GM12878 (cell line): ENCODE data around the gene CTXN1. TPM values are rescaled to one million over a fixed set of nuclear protein-coding genes. Genes with fewer than 3 reads are reported as not detected.

Experiments used
- ATAC-seq: fragments of 200-7000 bp; cut with Tn5 transposase; 3 replicates; pipeline ENCODE4 v1.9.1; 2020; ENCODE audit warnings: mild to moderate bottlenecking, moderate library complexity
- BruUV-seq: library from RNA; stranded (reverse); fragments of 400-500 nt; replicated peaks from 2 replicates; lab custom pipeline; 2021; lab: Mats Ljungman, UMichigan
- CTCF ChIA-PET: fragments of 300-600 bp; sonication (Branson Sonifier 250); formaldehyde crosslinking; extraction: SDS; loops from one replicate; lab custom pipeline; 2021; ENCODE audit warnings: inconsistent platforms; lab: Yijun Ruan, JAX
- POLR2A ChIA-PET: fragments of 350-600 bp; formaldehyde crosslinking; extraction: SDS; loops from one replicate; lab custom pipeline; 2021; ENCODE audit warnings: inconsistent platforms; lab: Charles Lee
- RAD21 ChIA-PET: fragments of 300-600 bp; sonication (Branson Sonifier 250); formaldehyde crosslinking; loops from one replicate; lab custom pipeline; 2023; ENCODE audit warnings: antibody characterized with exemption; ENCODE audit not compliant: unreplicated experiment; lab: Charles Lee
- SMC1A ChIA-PET: fragments of 300-600 bp; sonication (Branson Sonifier 250); formaldehyde crosslinking; loops from one replicate; lab custom pipeline; 2023; ENCODE audit not compliant: unreplicated experiment, uncharacterized antibody; lab: Charles Lee
- DNase-seq: peaks from one replicate; pipeline ENCODE4 v3.0.0-alpha.2; 2011; ENCODE audit warnings: low read depth, low spot score
- FAIRE-seq: peaks from 3 replicates; lab custom pipeline; 2011; peaks lifted over from hg19 to GRCh38; lab: Jason Lieb, UNC
- H2AFZ ChIP-seq: 2 replicates; pipeline ENCODE4 v1.6.0; 2011; ENCODE audit warnings: low read depth, low read length, control low read depth; ENCODE audit not compliant: control insufficient read depth
- H3K27ac ChIP-seq: 2 replicates; pipeline ENCODE4 v1.5.1; 2011; ENCODE audit warnings: control low read depth; ENCODE audit not compliant: control insufficient read depth, insufficient read depth
- H3K27me3 ChIP-seq, 2 experiments: replicated peaks in 1 of 2; 2 replicates each; pipeline versions ENCODE4 v1.6.0 to v1.6.1; 2011; ENCODE audit warnings: low read length in 1 of 2; ENCODE audit not compliant: control insufficient read depth in 2 of 2, insufficient read depth in 2 of 2
- H3K36me3 ChIP-seq, 2 experiments: 2 replicates each; pipeline ENCODE4 v1.5.1; 2011; ENCODE audit warnings: low read length in 1 of 2; ENCODE audit not compliant: control insufficient read depth in 2 of 2, insufficient read depth in 2 of 2
- H3K4me1 ChIP-seq: 2 replicates; pipeline ENCODE4 v1.6.1; 2011; ENCODE audit warnings: mild to moderate bottlenecking, low read length, moderate library complexity, mixed read lengths; ENCODE audit not compliant: control insufficient read depth, insufficient read depth
- H3K4me2 ChIP-seq: 2 replicates; pipeline ENCODE4 v1.6.0; 2011; ENCODE audit warnings: control low read depth; ENCODE audit not compliant: control insufficient read depth, insufficient read depth
- H3K4me3 ChIP-seq: fragments of 200-600 bp; sonication (generic); 2 replicates; pipeline ENCODE4 v1.5.1; 2016
- H3K79me2 ChIP-seq: 2 replicates; pipeline ENCODE4 v1.6.0; 2011; ENCODE audit warnings: low read length; ENCODE audit not compliant: control insufficient read depth, insufficient read depth
- H3K9ac ChIP-seq: 2 replicates; pipeline ENCODE4 v1.8.0; 2011; ENCODE audit warnings: low read length, control low read depth, mixed read lengths; ENCODE audit not compliant: control insufficient read depth, insufficient read depth
- H3K9me3 ChIP-seq: replicated peaks from 3 replicates; pipeline ENCODE4 v1.5.1; 2011; ENCODE audit warnings: mild to moderate bottlenecking, low read length; ENCODE audit not compliant: control insufficient read depth, insufficient read depth
- H4K20me1 ChIP-seq: 2 replicates; pipeline ENCODE4 v1.6.0; 2011; ENCODE audit not compliant: control insufficient read depth, insufficient read depth
- ELK1 ChIP-seq: IDR thresholded peaks from 2 replicates; pipeline ENCODE4 v1.6.1; 2012; ENCODE audit warnings: low read depth, low read length, improper control_type of control experiment
- ETV6 ChIP-seq, 2 experiments: fragments of 450-650 bp in 1 of 2; IDR thresholded peaks in 1 of 2; conservative IDR thresholded peaks in 1 of 2; 2 replicates each; pipeline ENCODE4 v1.6.1; 2014; ENCODE audit warnings: antibody characterized with exemption in 1 of 2, borderline replicate concordance in 1 of 2, low read depth in 1 of 2, mild to moderate bottlenecking in 1 of 2, moderate library complexity in 1 of 2
- KAT2A ChIP-seq: conservative IDR thresholded peaks from 2 replicates; pipeline ENCODE4 v1.6.1; 2011; ENCODE audit warnings: low read depth, low read length; ENCODE audit not compliant: control insufficient read depth
- MEF2B ChIP-seq: fragments of 450-650 bp; IDR thresholded peaks from 2 replicates; pipeline ENCODE4 v1.6.1; 2018; ENCODE audit warnings: mild to moderate bottlenecking, moderate library complexity; ENCODE audit not compliant: partially characterized antibody, poor library complexity, severe bottlenecking
- RUNX3 ChIP-seq: IDR thresholded peaks from 2 replicates; pipeline ENCODE4 v1.6.1; 2012; ENCODE audit warnings: low read length, inconsistent platforms
- WGBS: methylation state at CpG from one replicate; pipeline ENCODE4 v1.1.6; 2016; ENCODE audit warnings: low lambda C conversion rate; ENCODE audit not compliant: insufficient replicate concordance, insufficient coverage; ENCODE audit errors: missing lambda C conversion rate; 5-methylcytosine and 5-hydroxymethylcytosine counted together
- in situ Hi-C: fragments of 300-500 bp; cut with MboI; formaldehyde crosslinking; loops from 9 replicates; pipeline ENCODE4 v1.14.3; 2018; ENCODE audit warnings: mixed read lengths
- intact Hi-C: fragments of 100-400 bp; cut with micrococcal nuclease; formaldehyde crosslinking; loops from one replicate; pipeline ENCODE4 v1.14.2; 2022; ENCODE audit not compliant: unreplicated experiment
- polyA plus RNA-seq, 11 experiments: library from polyadenylated mRNA; depleted of rRNA in 4 of 11; unstranded in 6 of 11; stranded (reverse) in 5 of 11; fragments of >200 nt; fragmentation: Nextera tagmentation in 4 of 11; fragmentation: Illumina TruSeq in 1 of 11; extraction: Ambion mirVana in 4 of 11; extraction: Trizol in 1 of 11; gene quantifications; 1 replicate in 1 of 11; 2 replicates in 10 of 11; pipeline versions ENCODE4 v1.2.1 to v1.2.3, GENCODE V29; 2011 to 2016; ENCODE audit warnings: inconsistent platforms in 2 of 11, missing spikeins in 2 of 11, low read depth in 1 of 11
- total RNA-seq, 4 experiments: library from RNA; depleted of rRNA in 3 of 4; stranded (reverse); fragments of >200 nt in 3 of 4; fragmentation: Illumina TruSeq in 1 of 4; extraction: Trizol in 1 of 4; gene quantifications; 2 replicates each; pipeline versions ENCODE4 v1.2.1 to v1.2.3, GENCODE V29; 2013 to 2021

CTXN1 gene
- total and polyA plus RNA-seq, 10 of the 15 experiments (the other 5 are each of a cell fraction or from before 2014, with no cell fraction given) = 0.04 to 1.0 (median 0.38) TPM; not detected in 4

- no peak overlapping the region for H2AFZ ChIP-seq
- TSS peak; percentile 67 for BruUV-seq
- ChIA-PET SMC1A (no interaction called here), CTCF (no interaction called here), POLR2A (no interaction called here), RAD21 (no interaction called here)
- DNase-seq = no peak
- WGBS = 39% methylated on average over 10 of the region's 10 CpGs
- H3K36me3 ChIP-seq = peaks cover 0 to 14% of the 10 kb centered on the region in 2 experiments; a peak in 3 of 4 replicates
- H4K20me1 ChIP-seq = no peaks in the 10 kb centered on the region
- no peak overlapping the region for H3K9ac ChIP-seq
- FAIRE-seq = no peak
- no peak for ATAC-seq
- in situ Hi-C loops (no loop called here), intact Hi-C loops (no loop called here)
- no peaks in the 10 kb centered on the region for H3K4me1 ChIP-seq
- H3K4me3 ChIP-seq = no peak overlapping the region
- peaks cover 8 to 17% of the 10 kb centered on the region in 2 experiments for H3K27me3 ChIP-seq
- no peak overlapping the region for H3K27ac ChIP-seq
- H3K4me2 ChIP-seq = no peak overlapping the region
- H3K79me2 ChIP-seq = no peaks in the 10 kb centered on the region
- no peak for TF ChIP-seq ELK1
- TF ChIP-seq ETV6 (conservative IDR thresholded peaks at IDR 0.05 in 1 of 2, IDR thresholded peaks at IDR 0.05 in 1 of 2; ENCODE audit: borderline replicate concordance in 1 of 2, low read depth in 1 of 2) = no peak
- TF ChIP-seq RUNX3 = no peak
- no peak for TF ChIP-seq MEF2B
- TF ChIP-seq KAT2A = no peak
- H3K9me3 ChIP-seq = no peaks in the 10 kb centered on the region; the same call in 2 of the 3 replicates
Observed at GRCh38 chr19:7913652-7914051, 12.3 kb downstream of the CTXN1 start.
